Gastroesophageal sphincter (tissue), 4 donors: ENCODE measurements around the gene PLXNA3. TPM values are rescaled to one million over a fixed set of nuclear protein-coding genes. Genes with fewer than 3 reads are reported as not detected.

ENCODE experiments used
- ATAC-seq: fragments of 150-250 bp; one replicate; pipeline ENCODE4 v1.9.1; 2016; ENCODE audit warnings: mild to moderate bottlenecking, moderate library complexity
- H3K27ac ChIP-seq, 4 donors: fragments of 200-600 bp; sonication (generic) in 3 of 4; 1 replicate in 3 of 4; 2 replicates in 1 of 4; pipeline ENCODE4 v1.5.1; 2016 to 2019
- H3K27me3 ChIP-seq: fragments of 200-600 bp; sonication (generic); one replicate; pipeline ENCODE4 v1.5.1; 2019
- H3K36me3 ChIP-seq, 2 donors: fragments of 200-600 bp; sonication (generic); one replicate each; pipeline ENCODE4 v1.5.1; 2019; ENCODE audit warnings: control low read depth in 1 of 2
- H3K4me1 ChIP-seq, 3 donors: fragments of 200-600 bp; sonication (generic); 1 replicate in 2 of 3; 2 replicates in 1 of 3; pipeline ENCODE4 v1.5.1; 2016 to 2019; ENCODE audit warnings: control low read depth in 2 of 3
- H3K4me3 ChIP-seq, 2 donors: fragments of 200-600 bp; sonication (generic); one replicate each; pipeline ENCODE4 v1.5.1; 2019; ENCODE audit warnings: mild to moderate bottlenecking in 1 of 2, moderate library complexity in 1 of 2
- H3K9me3 ChIP-seq, 3 donors: fragments of 200-600 bp; sonication (generic); one replicate each; pipeline ENCODE4 v1.5.1; 2017 to 2019; ENCODE audit warnings: control low read depth in 2 of 3
- EP300 ChIP-seq: sonication (generic); formaldehyde crosslinking; IDR thresholded peaks from one replicate; pipeline ENCODE4 v1.6.1; 2017; ENCODE audit warnings: antibody characterized with exemption, mild to moderate bottlenecking
- POLR2A ChIP-seq, 2 donors: fragments of 450-650 bp; IDR thresholded peaks; one replicate each; pipeline ENCODE4 v1.6.1; 2017; ENCODE audit warnings: antibody characterized with exemption in 2 of 2, mild to moderate bottlenecking in 2 of 2, moderate library complexity in 1 of 2
- POLR2AphosphoS5 ChIP-seq: sonication (generic); formaldehyde crosslinking; IDR thresholded peaks from one replicate; pipeline ENCODE4 v1.6.1; 2017; ENCODE audit warnings: antibody characterized with exemption
- WGBS, 2 donors: methylation state at CpG; one replicate each; pipeline ENCODE4 v1.1.5; 2018; ENCODE audit warnings: low coverage in 1 of 2; 5-methylcytosine and 5-hydroxymethylcytosine counted together
- total RNA-seq, 4 donors: library from RNA; depleted of rRNA; stranded (reverse); fragments of >200 nt; gene quantifications; one replicate each; pipeline ENCODE4 v1.1.0, GENCODE V29; 2016
- TF ChIP-seq, protein P1 (sequence below), 4 experiments: fragments of 200-600 bp in 2 of 4; fragments of 450-650 bp in 2 of 4; sonication (generic) in 1 of 4; IDR thresholded peaks; one replicate each; pipeline ENCODE4 v1.5.1; 2017 to 2019; ENCODE audit warnings: antibody characterized with exemption in 4 of 4, mild to moderate bottlenecking in 2 of 4, moderate library complexity in 2 of 4

PLXNA3 gene
- total RNA-seq, 4 donors from 2014 or later, result 1.5 to 13.9 (median 8.2) TPM

DNA sequence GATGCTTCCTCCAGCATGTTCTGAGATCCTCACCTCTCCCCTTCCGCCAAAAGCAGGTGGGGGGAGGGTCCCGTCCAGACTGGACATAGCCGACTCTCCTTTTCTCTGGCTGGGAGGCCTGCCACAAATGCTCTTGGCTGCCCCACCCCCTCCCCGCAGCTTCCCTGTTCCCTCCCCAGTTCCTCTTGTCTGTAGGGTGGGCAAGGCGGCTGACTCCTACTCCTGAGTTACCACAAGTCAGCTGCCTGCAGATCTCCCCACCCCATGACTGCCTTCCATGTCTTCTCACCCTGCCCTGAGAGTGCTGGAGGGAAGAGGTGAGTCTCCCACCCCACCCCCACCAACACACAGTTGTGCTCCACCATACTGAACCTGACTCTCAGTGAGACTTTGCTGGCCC, 26.7 kb upstream of the PLXNA3 start:
- H3K27me3 ChIP-seq, result no peaks in the 10 kb centered on the region
- ATAC-seq, result no peak
- no peaks in the 10 kb centered on the region for H3K9me3 ChIP-seq
- WGBS, 2 donors, result no CpG with 5 or more reads among the region's 5 CpGs
- peaks cover 0 to 44% (median 0%) of the 10 kb centered on the region in 3 donors for H3K4me1 ChIP-seq
- no peak overlapping the region for H3K27ac ChIP-seq
- peaks cover 0 to 47% of the 10 kb centered on the region in 2 donors for H3K36me3 ChIP-seq
- H3K4me3 ChIP-seq, result no peak overlapping the region
- TF ChIP-seq, protein P1, sequence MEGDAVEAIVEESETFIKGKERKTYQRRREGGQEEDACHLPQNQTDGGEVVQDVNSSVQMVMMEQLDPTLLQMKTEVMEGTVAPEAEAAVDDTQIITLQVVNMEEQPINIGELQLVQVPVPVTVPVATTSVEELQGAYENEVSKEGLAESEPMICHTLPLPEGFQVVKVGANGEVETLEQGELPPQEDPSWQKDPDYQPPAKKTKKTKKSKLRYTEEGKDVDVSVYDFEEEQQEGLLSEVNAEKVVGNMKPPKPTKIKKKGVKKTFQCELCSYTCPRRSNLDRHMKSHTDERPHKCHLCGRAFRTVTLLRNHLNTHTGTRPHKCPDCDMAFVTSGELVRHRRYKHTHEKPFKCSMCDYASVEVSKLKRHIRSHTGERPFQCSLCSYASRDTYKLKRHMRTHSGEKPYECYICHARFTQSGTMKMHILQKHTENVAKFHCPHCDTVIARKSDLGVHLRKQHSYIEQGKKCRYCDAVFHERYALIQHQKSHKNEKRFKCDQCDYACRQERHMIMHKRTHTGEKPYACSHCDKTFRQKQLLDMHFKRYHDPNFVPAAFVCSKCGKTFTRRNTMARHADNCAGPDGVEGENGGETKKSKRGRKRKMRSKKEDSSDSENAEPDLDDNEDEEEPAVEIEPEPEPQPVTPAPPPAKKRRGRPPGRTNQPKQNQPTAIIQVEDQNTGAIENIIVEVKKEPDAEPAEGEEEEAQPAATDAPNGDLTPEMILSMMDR (IDR thresholded peaks at IDR 0.05), result no peak
- TF ChIP-seq EP300 (no peak), POLR2A (IDR thresholded peaks at IDR 0.05) (no peak), POLR2AphosphoS5 (no peak)

DNA sequence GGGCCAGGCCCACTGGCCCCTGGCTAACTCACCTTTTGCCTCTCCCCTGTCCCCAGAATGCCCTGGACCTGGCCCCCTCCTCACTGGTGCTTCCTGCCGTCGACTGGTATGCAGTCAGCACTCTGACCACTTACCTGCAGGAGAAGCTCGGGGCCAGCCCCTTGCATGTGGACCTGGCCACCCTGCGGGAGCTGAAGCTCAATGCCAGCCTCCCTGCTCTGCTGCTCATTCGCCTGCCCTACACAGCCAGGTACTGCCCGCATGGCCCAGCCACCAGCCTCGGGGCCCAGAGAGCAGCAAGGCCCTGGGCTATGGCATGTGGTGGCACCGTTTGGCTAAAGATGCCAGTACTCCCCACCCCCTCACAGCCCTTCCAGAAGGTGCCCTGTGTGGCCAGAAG, 25.9 kb upstream of the PLXNA3 start:
- Histone ChIP-seq H3K27ac (no peak overlapping the region), H3K9me3 (no peaks in the 10 kb centered on the region), H3K36me3 (peaks cover 0 to 47% of the 10 kb centered on the region in 2 donors), H3K27me3 (no peaks in the 10 kb centered on the region), H3K4me3 (no peak overlapping the region), H3K4me1 (peaks cover 0 to 40% (median 0%) of the 10 kb centered on the region in 3 donors)
- TF ChIP-seq EP300 (no peak), POLR2A (IDR thresholded peaks at IDR 0.05) (no peak), POLR2AphosphoS5 (no peak)
- TF ChIP-seq, protein P1 (IDR thresholded peaks at IDR 0.05), result no peak
- ATAC-seq, result no peak
- 90% methylated on average over 2 of the region's 8 CpGs; no CpG with 5 or more reads in 1 of the 2 donors for WGBS, 2 donors

DNA sequence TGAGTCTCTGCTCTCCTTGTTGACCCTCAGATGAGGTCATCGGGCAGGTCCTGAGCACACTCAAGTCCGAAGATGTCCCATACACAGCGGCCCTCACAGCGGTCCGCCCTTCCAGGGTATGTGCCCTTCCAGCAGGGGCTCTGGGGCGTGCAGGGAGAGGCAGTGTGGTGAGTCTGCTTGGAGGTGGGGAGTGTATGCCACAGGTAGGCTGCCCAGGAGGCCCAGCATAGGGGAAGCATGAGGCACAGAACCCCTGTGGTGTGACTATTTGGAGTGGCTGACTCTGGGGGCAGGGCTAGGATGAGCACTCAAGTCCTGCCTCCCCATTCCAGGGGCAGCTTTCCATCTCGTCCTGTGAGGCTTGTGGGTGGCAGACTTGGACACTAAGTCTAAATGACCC, 24.5 kb upstream of the PLXNA3 start:
- ATAC-seq, result no peak
- Histone ChIP-seq H3K27ac (no peak overlapping the region), H3K4me1 (peaks cover 0 to 41% (median 0%) of the 10 kb centered on the region in 3 donors), H3K9me3 (no peaks in the 10 kb centered on the region), H3K4me3 (no peak overlapping the region), H3K27me3 (no peaks in the 10 kb centered on the region), H3K36me3 (peaks cover 0 to 47% of the 10 kb centered on the region in 2 donors)
- 60 to 80% methylated on average over 1 of the region's 7 CpGs for WGBS, 2 donors
- TF ChIP-seq POLR2A (IDR thresholded peaks at IDR 0.05), result no peak
- TF ChIP-seq POLR2AphosphoS5, result no peak
- TF ChIP-seq, protein P1 (IDR thresholded peaks at IDR 0.05), result no peak
- no peak for TF ChIP-seq EP300

DNA sequence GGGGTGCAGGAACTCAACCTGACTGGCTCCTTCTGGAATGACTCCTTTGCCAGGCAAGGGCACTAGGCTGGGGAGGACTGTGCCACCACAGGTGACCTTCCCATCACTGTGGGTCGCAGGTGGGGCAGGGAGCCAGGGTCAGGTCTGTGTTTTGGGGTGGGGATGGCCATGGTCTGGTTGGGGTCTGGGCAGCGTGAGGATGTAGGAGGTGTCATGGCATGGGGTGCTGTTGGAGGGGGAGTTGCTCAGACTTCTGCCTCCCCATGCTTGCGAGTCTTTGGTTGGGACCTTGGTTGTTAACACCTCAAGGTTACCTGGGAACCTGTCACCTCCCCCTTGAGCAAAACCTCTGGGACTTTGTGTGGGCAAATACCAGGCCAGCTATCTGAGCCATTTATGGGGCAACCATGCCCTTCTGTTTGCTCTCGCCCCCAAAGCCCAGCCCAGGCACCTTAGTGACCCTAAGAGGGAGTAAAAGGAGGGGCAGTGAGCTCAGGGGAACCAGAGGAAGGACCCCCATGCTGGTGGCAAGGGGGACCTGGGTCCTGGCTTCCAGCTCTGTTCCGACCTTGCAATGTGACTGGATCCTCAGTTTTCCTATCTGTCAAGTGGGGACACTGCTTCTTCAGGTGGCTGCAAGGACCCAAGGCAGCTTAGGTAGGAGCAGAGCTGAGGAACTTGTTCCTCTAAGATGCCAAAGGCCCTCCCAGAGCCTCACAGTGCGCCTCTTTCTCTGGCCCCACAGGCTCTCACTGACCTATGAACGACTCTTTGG, 23.5 kb upstream of the PLXNA3 start:
- no peak overlapping the region for H3K27ac ChIP-seq
- peaks cover 0 to 44% (median 0%) of the 10 kb centered on the region in 3 donors for H3K4me1 ChIP-seq
- H3K27me3 ChIP-seq, result no peaks in the 10 kb centered on the region
- no peak for TF ChIP-seq POLR2AphosphoS5
- TF ChIP-seq, protein P1 (IDR thresholded peaks at IDR 0.05), result no peak
- TF ChIP-seq EP300, result no peak
- TF ChIP-seq POLR2A (IDR thresholded peaks at IDR 0.05), result no peak
- H3K36me3 ChIP-seq, result peaks cover 0 to 47% of the 10 kb centered on the region in 2 donors
- H3K4me3 ChIP-seq, result no peak overlapping the region
- no peaks in the 10 kb centered on the region for H3K9me3 ChIP-seq
- no CpG with 5 or more reads among the region's 7 CpGs for WGBS, 2 donors
- ATAC-seq, result no peak

DNA sequence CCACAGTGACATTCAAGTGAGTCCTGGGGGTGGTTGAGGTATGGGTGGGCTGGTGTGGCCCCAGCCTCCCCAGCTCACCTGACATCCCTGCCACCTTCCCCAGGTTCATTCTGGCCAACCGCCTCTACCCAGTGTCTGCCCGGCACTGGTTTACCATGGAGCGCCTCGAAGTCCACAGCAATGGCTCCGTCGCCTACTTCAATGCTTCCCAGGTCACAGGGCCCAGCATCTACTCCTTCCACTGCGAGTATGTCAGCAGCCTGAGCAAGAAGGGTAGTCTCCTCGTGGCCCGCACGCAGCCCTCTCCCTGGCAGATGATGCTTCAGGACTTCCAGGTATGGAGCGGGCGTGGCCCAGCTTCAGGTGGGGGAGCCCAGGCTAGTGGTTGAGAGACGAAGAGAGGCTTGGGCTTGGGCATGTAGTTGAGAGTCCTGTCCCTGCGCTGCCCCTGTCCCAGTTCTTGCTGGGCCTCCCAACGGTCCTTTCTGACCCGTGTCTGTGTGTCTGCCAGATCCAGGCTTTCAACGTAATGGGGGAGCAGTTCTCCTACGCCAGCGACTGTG, 22.8 kb upstream of the PLXNA3 start:
- TF ChIP-seq, protein P1 (IDR thresholded peaks at IDR 0.05), result no peak
- no peak overlapping the region for H3K4me3 ChIP-seq
- no peak overlapping the region for H3K27ac ChIP-seq
- no peak for ATAC-seq
- no peaks in the 10 kb centered on the region for H3K9me3 ChIP-seq
- peaks cover 0 to 54% of the 10 kb centered on the region in 2 donors for H3K36me3 ChIP-seq
- H3K4me1 ChIP-seq, result peaks cover 0 to 43% (median 0%) of the 10 kb centered on the region in 3 donors
- H3K27me3 ChIP-seq, result no peaks in the 10 kb centered on the region
- 100% methylated on average over 5 of the region's 19 CpGs; no CpG with 5 or more reads in 1 of the 2 donors for WGBS, 2 donors
